ENCODE measurements around the gene ROPN1L.
"Not testable (repeated sequence)": the region's sequence is repeated elsewhere in the genome, so short reads cannot be mapped to it uniquely, and the experiment has no call there.

Gene ROPN1L

DNA sequence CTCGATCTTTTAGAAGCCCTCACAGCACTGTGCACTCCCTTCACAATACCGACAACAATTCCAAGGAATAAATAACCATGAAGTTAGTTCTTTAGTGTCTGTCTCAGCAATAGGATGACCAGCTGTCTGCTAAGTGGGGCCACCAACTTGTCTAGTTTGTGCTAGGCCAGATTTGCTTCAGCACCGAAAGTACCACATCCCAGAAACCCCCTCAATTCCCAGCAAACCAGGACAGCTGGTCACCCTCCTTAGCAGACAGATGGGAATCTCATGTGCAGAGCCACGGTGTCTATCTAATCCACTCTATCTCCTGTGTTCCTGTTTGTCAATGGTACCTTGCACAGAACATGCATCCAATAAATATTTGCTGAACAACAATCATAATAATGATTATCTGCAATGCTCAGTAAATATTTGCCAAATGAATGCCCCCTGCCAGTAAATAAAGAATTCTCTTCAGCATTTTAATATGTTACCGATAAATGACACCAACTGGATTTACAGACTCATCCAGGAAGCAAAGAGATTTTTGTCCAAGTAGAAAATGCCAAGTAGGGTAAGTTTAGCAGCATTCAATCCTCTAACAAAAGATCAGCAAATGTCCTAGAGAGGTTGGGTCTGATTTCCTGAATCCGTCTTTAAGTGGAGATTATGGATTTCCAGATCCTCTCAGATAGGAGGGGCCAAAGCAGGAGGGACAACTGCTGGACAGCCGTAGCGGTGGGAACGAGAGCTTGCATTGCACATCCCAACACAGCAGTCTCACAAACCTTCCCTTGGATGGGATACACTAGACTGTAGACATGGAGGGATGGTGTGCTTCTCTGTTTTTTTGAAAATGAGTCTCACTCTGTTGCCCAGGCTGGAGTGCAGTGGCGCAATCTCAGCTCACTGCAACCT, 70.3 kb downstream of the ROPN1L start:
- ATAC-seq (replicated peaks) (no peak), DNase-seq (no peak)
- no peak overlapping the region for H3K4me3 Mint-ChIP-seq
- H3K4me1 Mint-ChIP-seq (ENCODE audit: low read depth in 2 of 2): no peaks in the 10 kb centered on the region
- no peak overlapping the region for H3K27ac Mint-ChIP-seq
- H3K27me3 Mint-ChIP-seq: peaks cover 9 to 34% of the 10 kb centered on the region in 2 donors
- no peaks in the 10 kb centered on the region for H3K9me3 Mint-ChIP-seq
- peaks cover 9% of the 10 kb centered on the region for H3K36me3 Mint-ChIP-seq (ENCODE audit: insufficient read depth)

DNA sequence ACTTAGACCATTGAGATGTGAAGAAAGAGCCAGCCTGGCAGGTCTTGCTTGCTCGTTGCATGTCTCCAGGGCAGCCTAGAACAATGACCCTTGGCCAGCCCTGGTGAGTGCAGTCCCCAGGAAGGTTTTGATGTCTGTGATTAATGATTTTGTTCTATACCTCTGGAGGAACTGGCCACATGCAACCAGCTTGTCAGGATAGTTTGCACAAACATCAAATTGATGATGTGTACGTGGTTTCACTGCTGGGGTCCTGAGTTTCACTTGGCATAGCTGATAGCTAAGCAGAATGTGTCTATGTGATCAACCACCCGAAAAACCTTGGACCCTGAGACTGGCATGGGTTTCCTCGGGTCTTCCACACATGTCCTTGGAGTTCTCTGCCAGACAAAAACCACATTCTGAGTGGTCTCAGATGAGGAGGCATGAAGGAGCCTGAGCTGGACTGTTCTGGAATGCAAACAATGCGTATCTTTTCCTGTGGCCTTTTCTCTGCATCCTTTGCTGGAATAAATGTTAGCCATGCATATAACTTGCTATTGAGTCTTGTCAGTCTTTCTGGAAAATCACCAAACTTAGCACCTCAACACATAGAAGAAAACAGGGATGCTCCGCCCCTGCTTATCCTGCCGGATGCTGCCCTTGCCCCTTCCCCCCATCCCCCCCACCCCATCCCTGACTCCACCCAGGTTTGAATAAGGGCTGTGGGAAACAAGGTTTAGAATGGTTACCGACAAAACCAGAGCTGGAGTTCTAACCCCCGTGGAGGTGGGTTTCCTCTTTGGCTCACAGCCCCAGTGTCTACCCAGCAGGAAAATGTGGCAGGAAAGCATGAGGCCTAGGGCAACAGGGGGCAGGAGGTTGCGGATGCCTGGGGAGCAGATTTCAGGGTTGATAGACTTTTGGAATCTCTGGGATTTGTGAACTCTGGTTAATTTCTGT, 72.1 kb downstream of the ROPN1L start:
- DNase-seq (no peak), ATAC-seq (replicated peaks) (no peak)
- peaks cover 6% of the 10 kb centered on the region for H3K36me3 Mint-ChIP-seq (ENCODE audit: insufficient read depth)
- no peak overlapping the region for H3K4me3 Mint-ChIP-seq
- H3K27me3 Mint-ChIP-seq: peaks cover 14 to 28% of the 10 kb centered on the region in 2 donors
- H3K4me1 Mint-ChIP-seq (ENCODE audit: low read depth in 2 of 2): no peaks in the 10 kb centered on the region
- no peak overlapping the region for H3K27ac Mint-ChIP-seq
- H3K9me3 Mint-ChIP-seq: no peaks in the 10 kb centered on the region

DNA sequence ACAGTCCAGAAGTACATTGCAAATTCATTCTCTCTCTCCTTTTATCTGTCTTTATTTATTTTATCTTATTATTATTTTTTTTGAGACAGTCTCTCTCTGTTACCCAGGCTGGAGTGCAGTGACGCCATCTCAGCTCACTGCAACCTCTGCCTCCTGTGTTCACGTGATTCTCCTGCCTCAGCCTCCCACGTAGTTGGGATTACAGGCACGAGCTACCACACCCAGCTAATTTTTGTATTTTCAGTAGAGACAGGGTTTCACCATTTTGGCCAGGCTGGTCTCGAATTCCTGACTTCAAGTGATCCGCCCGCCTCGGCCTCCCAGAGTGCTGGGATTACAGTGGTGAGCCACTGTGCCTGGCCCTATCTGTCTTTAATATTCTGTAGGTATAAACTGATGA, 72.9 kb downstream of the ROPN1L start:
- not testable (repeated sequence) for H3K4me3 Mint-ChIP-seq; DNase-seq; ATAC-seq (replicated peaks); H3K27ac Mint-ChIP-seq; H3K9me3 Mint-ChIP-seq; H3K4me1 Mint-ChIP-seq (ENCODE audit: low read depth in 2 of 2); H3K36me3 Mint-ChIP-seq (ENCODE audit: insufficient read depth)
- H3K27me3 Mint-ChIP-seq: peaks cover 14 to 20% of the 10 kb centered on the region in 2 donors
